ENCODE measurements around the gene SLC9C1.

DNA sequence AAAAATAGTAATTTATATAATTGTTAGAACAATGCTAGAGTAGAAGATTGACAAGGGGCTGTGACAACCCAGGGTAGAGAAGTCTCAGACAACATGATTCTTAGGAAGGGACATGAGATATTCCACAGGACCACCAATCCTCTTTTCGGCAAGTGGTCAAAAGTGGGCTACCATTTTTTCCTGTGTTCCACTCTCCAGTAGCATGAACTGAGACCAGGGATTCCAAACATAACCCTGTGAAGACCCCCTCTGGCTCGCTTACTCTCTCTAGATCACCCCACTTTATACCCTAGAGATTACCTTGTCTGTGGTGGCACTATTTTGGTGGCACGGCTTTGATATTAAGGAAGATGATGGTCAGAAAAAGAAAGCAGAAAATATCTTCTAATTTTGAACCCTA lies 161.9 kb downstream of the SLC9C1 start:
- TF ChIP-seq, protein P1, sequence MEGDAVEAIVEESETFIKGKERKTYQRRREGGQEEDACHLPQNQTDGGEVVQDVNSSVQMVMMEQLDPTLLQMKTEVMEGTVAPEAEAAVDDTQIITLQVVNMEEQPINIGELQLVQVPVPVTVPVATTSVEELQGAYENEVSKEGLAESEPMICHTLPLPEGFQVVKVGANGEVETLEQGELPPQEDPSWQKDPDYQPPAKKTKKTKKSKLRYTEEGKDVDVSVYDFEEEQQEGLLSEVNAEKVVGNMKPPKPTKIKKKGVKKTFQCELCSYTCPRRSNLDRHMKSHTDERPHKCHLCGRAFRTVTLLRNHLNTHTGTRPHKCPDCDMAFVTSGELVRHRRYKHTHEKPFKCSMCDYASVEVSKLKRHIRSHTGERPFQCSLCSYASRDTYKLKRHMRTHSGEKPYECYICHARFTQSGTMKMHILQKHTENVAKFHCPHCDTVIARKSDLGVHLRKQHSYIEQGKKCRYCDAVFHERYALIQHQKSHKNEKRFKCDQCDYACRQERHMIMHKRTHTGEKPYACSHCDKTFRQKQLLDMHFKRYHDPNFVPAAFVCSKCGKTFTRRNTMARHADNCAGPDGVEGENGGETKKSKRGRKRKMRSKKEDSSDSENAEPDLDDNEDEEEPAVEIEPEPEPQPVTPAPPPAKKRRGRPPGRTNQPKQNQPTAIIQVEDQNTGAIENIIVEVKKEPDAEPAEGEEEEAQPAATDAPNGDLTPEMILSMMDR (conservative IDR thresholded peaks at IDR 0.05; ENCODE audit: low read length) = no peak
- TF ChIP-seq EZH2phosphoT487 (IDR thresholded peaks at IDR 0.05; ENCODE audit: borderline replicate concordance) = no peak
